Measurements from ENCODE around the gene TBPL2. TPM values are rescaled to one million over a fixed set of nuclear protein-coding genes. Genes with fewer than 3 reads are reported as not detected.

The TBPL2 gene
- total RNA-seq, 1 donor from 2014 or later, result not detected

- DNase-seq (ENCODE audit: low read depth), result peak; percentile 19
- no peak for TF ChIP-seq CTCF (conservative IDR thresholded peaks at IDR 0.05; ENCODE audit: low read depth, low read length)
- peak within 1 kb of the TSS; percentile 79 for H3K4me3 ChIP-seq (ENCODE audit: low read depth, low read length)
Measured at GRCh38 chr14:55411426-55412389, 28.7 kb downstream of the TBPL2 start, which contains the start of gene ATG14. ATG14 (minus strand) TSS chr14:55411830; CDS start chr14:55411822, 8 bp downstream.

- peak overlapping the region; percentile 79 for H3K4me3 ChIP-seq (ENCODE audit: low read depth, low read length)
- no peak for TF ChIP-seq CTCF (conservative IDR thresholded peaks at IDR 0.05; ENCODE audit: low read depth, low read length)
- DNase-seq (ENCODE audit: low read depth), result no peak
Measured at GRCh38 chr14:55410876-55411275, 29.5 kb downstream of the TBPL2 start.

- no peak for DNase-seq (ENCODE audit: low read depth)
- TF ChIP-seq CTCF (conservative IDR thresholded peaks at IDR 0.05; ENCODE audit: low read depth, low read length), result no peak
- no peak overlapping the region for H3K4me3 ChIP-seq (ENCODE audit: low read depth, low read length)
Measured at GRCh38 chr14:55404173-55404854, 36.1 kb downstream of the TBPL2 start.

- DNase-seq (ENCODE audit: low read depth), result no peak
- H3K4me3 ChIP-seq (ENCODE audit: low read depth, low read length), result no peak overlapping the region
- TF ChIP-seq CTCF (conservative IDR thresholded peaks at IDR 0.05; ENCODE audit: low read depth, low read length), result no peak
Measured at GRCh38 chr14:55401751-55402150, 38.7 kb downstream of the TBPL2 start.

GRCh38 chr14:55399852-55400251, 40.6 kb downstream of the TBPL2 start:
- DNase-seq (ENCODE audit: low read depth), result no peak
- H3K4me3 ChIP-seq (ENCODE audit: low read depth, low read length), result no peak overlapping the region
- no peak for TF ChIP-seq CTCF (conservative IDR thresholded peaks at IDR 0.05; ENCODE audit: low read depth, low read length)

- no peak overlapping the region for H3K4me3 ChIP-seq (ENCODE audit: low read depth, low read length)
- TF ChIP-seq CTCF (conservative IDR thresholded peaks at IDR 0.05; ENCODE audit: low read depth, low read length), result no peak
- DNase-seq (ENCODE audit: low read depth), result no peak
Measured at GRCh38 chr14:55399183-55399582, 41.2 kb downstream of the TBPL2 start.

All from epithelial cell of proximal tubule (primary cell).